Measurements from ENCODE around the gene MYZAP.

DNA sequence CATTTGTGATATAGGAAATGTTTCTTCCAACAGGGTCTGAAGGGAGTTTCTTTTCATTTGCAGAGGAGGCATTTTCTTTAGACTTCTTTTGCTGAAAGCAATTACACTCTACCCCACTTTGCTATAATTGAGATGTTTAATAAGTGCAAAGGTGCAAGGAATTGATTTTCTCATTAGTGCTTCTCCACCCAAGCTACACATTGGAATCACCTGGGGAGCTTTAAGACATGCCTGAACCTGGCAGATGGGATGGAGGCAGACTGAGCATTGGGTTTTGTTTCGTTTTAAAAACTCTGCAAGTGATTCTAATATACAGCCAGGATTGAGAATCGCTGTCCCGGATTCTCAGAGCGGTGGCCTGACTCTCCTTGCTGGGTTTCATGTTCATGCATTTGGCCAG lies 52.1 kb downstream of the MYZAP start:
- no peak for TF ChIP-seq CREB1 (IDR thresholded peaks at IDR 0.05)
- TF ChIP-seq JUND (IDR thresholded peaks at IDR 0.05; ENCODE audit: low read length) = no peak
- TF ChIP-seq YY1 (IDR thresholded peaks at IDR 0.05; ENCODE audit: low read depth, low read length) = no peak
- TF ChIP-seq CHD7 (IDR thresholded peaks at IDR 0.05; ENCODE audit: insufficient replicate concordance, low read length) = no peak
- TF ChIP-seq, protein P1, sequence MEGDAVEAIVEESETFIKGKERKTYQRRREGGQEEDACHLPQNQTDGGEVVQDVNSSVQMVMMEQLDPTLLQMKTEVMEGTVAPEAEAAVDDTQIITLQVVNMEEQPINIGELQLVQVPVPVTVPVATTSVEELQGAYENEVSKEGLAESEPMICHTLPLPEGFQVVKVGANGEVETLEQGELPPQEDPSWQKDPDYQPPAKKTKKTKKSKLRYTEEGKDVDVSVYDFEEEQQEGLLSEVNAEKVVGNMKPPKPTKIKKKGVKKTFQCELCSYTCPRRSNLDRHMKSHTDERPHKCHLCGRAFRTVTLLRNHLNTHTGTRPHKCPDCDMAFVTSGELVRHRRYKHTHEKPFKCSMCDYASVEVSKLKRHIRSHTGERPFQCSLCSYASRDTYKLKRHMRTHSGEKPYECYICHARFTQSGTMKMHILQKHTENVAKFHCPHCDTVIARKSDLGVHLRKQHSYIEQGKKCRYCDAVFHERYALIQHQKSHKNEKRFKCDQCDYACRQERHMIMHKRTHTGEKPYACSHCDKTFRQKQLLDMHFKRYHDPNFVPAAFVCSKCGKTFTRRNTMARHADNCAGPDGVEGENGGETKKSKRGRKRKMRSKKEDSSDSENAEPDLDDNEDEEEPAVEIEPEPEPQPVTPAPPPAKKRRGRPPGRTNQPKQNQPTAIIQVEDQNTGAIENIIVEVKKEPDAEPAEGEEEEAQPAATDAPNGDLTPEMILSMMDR (IDR thresholded peaks at IDR 0.05; ENCODE audit: control extremely low read depth in 1 of 3, insufficient read depth in 1 of 3, low read depth in 1 of 3, low read length in 3 of 3) = no peak
- TF ChIP-seq, protein P2, sequence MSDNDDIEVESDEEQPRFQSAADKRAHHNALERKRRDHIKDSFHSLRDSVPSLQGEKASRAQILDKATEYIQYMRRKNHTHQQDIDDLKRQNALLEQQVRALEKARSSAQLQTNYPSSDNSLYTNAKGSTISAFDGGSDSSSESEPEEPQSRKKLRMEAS (IDR thresholded peaks at IDR 0.05) = no peak

Measured in H1 (cell line).